ENCODE measurements around the gene CPLX3. TPM values are rescaled to one million over a fixed set of nuclear protein-coding genes. Genes with fewer than 3 reads are reported as not detected.

The CPLX3 gene
- total and polyA plus RNA-seq, 2 donors (not counting 3 experiments of a cell fraction or from before 2014, with no cell fraction given): not detected

- H3K9me1 ChIP-seq (replicated peaks; ENCODE audit: control insufficient read depth, extremely low read depth, insufficient read depth, low read length): no peaks in the 10 kb centered on the region
- BruUV-seq (replicated peaks): no TSS peak
- H3K9me3 ChIP-seq (replicated peaks; ENCODE audit: control insufficient read depth, insufficient read depth, low read length): no peaks in the 10 kb centered on the region
- TF ChIP-seq JUN (IDR thresholded peaks at IDR 0.05; ENCODE audit: borderline replicate concordance, insufficient read depth, insufficient read length, low read depth): no peak
- no peak for TF ChIP-seq MAX (IDR thresholded peaks at IDR 0.05; ENCODE audit: insufficient read depth, insufficient read length)
- TF ChIP-seq POLR2AphosphoS5 (IDR thresholded peaks at IDR 0.05; ENCODE audit: insufficient read depth, low read depth, low read length): peak; percentile 30
- no peak overlapping the region for H3K4me3 ChIP-seq (replicated peaks in 1 of 3; ENCODE audit: insufficient read depth in 1 of 3, low read depth in 1 of 3, low read length in 3 of 3)
- H2AFZ ChIP-seq (ENCODE audit: low read depth, low read length): no peak overlapping the region
- CTCF ChIA-PET: interaction anchor here (0.8 to 6.4 kb wide), 10 partner anchors 9 to 99 kb away, joined by 3 to 54 read pairs (median 4); partner anchors contain the start of gene ULK3
- H3K79me2 ChIP-seq (ENCODE audit: control insufficient read depth, insufficient read depth, low read length): peaks cover 57% of the 10 kb centered on the region
- H3K9ac ChIP-seq (replicated peaks; ENCODE audit: extremely low read depth, insufficient read depth, low read length): no peak overlapping the region
- H3K4me2 ChIP-seq (ENCODE audit: insufficient read depth, low read length): peak overlapping the region; percentile 13
- intact Hi-C loops (cut with micrococcal nuclease) (no loop called here), dilution Hi-C loops (cut with MboI; ENCODE audit: extremely low pct_ligation_motif_present, low sequenced_read_pairs) (no loop called here)
- POLR2A ChIA-PET: no interaction called here
- no peaks in the 10 kb centered on the region for H4K20me1 ChIP-seq (replicated peaks; ENCODE audit: control insufficient read depth, extremely low read depth, insufficient read depth, low read length)
- H3K36me3 ChIP-seq (ENCODE audit: control insufficient read depth in 2 of 2, extremely low read depth in 1 of 2, insufficient read depth in 2 of 2, low read length in 2 of 2): no peaks in the 10 kb centered on the region
- FAIRE-seq (peak; percentile 79), DNase-seq (ENCODE audit: low read depth, low spot score) (peak; percentile 43)
- H3K27me3 ChIP-seq (ENCODE audit: control insufficient read depth in 2 of 2, insufficient read depth in 2 of 2, low read length in 2 of 2): no peaks in the 10 kb centered on the region
- H3K27ac ChIP-seq (ENCODE audit: insufficient read depth, low read depth, low read length): peak overlapping the region; percentile 25
- peaks cover 45% of the 10 kb centered on the region for H3K4me1 ChIP-seq (ENCODE audit: control insufficient read depth, extremely low read depth, insufficient read depth, low read length)
Measured at GRCh38 chr15:74869726-74870407, 43.4 kb downstream of the CPLX3 start.

GRCh38 chr15:74870436-74871215 lies 44.2 kb downstream of the CPLX3 start:
- Histone ChIP-seq H3K27me3 (ENCODE audit: control insufficient read depth in 2 of 2, insufficient read depth in 2 of 2, low read length in 2 of 2) (peaks cover 0 to 3% of the 10 kb centered on the region in 2 experiments), H3K4me2 (ENCODE audit: insufficient read depth, low read length) (peak overlapping the region; percentile 13), H3K4me3 (replicated peaks in 1 of 3; ENCODE audit: insufficient read depth in 1 of 3, low read depth in 1 of 3, low read length in 3 of 3) (no peak overlapping the region), H3K4me1 (ENCODE audit: control insufficient read depth, extremely low read depth, insufficient read depth, low read length) (peaks cover 45% of the 10 kb centered on the region), H3K9me3 (replicated peaks; ENCODE audit: control insufficient read depth, insufficient read depth, low read length) (no peaks in the 10 kb centered on the region), H2AFZ (ENCODE audit: low read depth, low read length) (no peak overlapping the region), H3K9ac (replicated peaks; ENCODE audit: extremely low read depth, insufficient read depth, low read length) (no peak overlapping the region), H4K20me1 (replicated peaks; ENCODE audit: control insufficient read depth, extremely low read depth, insufficient read depth, low read length) (no peaks in the 10 kb centered on the region), H3K36me3 (ENCODE audit: control insufficient read depth in 2 of 2, extremely low read depth in 1 of 2, insufficient read depth in 2 of 2, low read length in 2 of 2) (no peaks in the 10 kb centered on the region), H3K9me1 (replicated peaks; ENCODE audit: control insufficient read depth, extremely low read depth, insufficient read depth, low read length) (no peaks in the 10 kb centered on the region), H3K27ac (ENCODE audit: insufficient read depth, low read depth, low read length) (no peak overlapping the region), H3K79me2 (ENCODE audit: control insufficient read depth, insufficient read depth, low read length) (peaks cover 54% of the 10 kb centered on the region)
- DNase-seq (ENCODE audit: low read depth, low spot score): peak; percentile 6
- intact Hi-C loops (cut with micrococcal nuclease) (no loop called here), dilution Hi-C loops (cut with MboI; ENCODE audit: extremely low pct_ligation_motif_present, low sequenced_read_pairs) (no loop called here)
- CTCF ChIA-PET: interaction anchor here (0.8 to 6.4 kb wide), 10 partner anchors 8 to 99 kb away, joined by 3 to 54 read pairs (median 4); partner anchors contain the start of gene ULK3
- FAIRE-seq: no peak
- no TSS peak for BruUV-seq (replicated peaks)
- TF ChIP-seq POLR2A (IDR thresholded peaks at IDR 0.05; ENCODE audit: low read depth, low read length) (no peak), JUN (IDR thresholded peaks at IDR 0.05; ENCODE audit: borderline replicate concordance, insufficient read depth, insufficient read length, low read depth) (no peak)
- POLR2A ChIA-PET: interaction anchor here (0.7 kb wide), 1 partner anchor 29 kb away, joined by 3 read pairs; no protein-coding TSS in a partner anchor

Measured in endothelial cell of umbilical vein (primary cell).